Germinal center (tissue), 1 donor: ENCODE data around the gene FCHSD2.

Experiments
- DNase-seq: peaks from one replicate; pipeline ENCODE4 v3.0.0; 2012; ENCODE audit warnings: mixed read lengths, low spot score

FCHSD2 gene

DNA sequence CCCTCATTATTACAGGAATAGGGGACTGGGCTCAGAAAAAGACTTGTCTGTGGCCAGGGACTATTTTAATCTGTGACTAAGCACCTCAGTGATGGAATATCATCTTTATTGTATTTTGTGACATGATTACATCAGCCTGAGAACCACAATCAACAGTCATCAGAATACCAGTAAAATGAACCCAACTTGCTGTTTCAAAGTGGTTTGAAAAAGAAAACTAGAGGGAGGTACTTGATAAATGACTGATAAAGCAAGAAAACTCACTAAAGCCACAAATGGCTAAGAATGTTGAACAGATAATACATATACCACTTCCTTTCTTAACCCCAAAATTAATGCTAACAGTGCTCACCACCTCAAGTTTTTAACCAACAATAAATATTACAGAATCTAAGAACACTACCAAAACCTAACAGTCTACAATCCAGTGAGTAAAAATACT is 172.2 kb downstream of the FCHSD2 start:
- DNase-seq: no peak

DNA sequence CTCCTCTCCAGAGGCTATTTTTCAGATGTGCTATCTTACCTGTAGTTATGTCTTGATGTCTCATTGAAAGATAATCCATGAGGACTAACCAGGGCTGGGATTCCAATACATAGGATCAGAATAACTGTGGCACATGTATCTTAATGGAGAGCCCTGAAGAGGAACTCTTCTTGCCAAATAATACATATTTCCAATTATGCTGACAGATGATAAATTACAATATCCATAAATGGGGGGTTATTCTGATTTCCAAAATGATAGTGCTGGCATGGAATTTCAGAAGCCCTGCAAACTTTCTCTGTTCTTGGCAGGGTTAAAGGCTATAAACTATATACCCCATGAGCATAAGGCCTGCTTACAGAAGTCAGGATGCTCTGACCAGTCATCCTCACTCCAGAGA is 173.7 kb downstream of the FCHSD2 start:
- DNase-seq: no peak

DNA sequence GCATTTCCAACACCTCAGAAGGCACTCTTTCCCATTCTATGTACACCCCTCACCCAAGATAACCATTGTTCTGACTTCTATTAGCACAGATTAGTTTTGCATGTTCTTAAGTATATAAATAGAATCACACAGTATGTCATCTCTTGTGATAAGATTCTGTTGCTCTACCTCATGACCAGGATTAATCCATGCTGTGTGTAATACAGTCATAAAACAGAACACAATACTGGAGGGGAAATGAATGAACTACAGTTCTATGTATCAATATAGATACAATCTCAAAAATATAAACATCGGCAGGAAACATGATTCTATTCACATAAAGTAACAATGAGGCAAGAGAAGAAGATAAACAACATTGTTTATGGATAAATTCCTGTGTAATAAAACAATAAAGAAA is 176.4 kb downstream of the FCHSD2 start:
- DNase-seq: no peak

DNA sequence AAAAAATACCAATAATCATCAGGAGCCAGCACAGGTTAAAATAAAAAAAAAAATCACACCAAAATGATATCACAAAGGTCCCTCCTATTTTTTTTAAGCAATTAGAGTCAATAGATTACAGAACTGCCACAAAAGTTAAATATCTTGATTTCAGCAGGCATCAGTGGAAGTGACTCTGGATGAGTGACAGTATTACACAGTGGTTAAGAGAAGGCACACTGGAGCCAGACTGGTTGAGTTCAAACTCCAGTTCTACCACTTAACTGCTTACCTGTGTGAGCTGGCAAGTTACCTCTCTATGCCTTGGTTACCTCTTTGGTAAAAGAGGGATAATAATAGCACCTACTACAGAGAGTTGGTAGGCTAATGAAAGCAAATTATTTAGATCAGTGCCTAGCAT is 179.4 kb downstream of the FCHSD2 start:
- no peak for DNase-seq

DNA sequence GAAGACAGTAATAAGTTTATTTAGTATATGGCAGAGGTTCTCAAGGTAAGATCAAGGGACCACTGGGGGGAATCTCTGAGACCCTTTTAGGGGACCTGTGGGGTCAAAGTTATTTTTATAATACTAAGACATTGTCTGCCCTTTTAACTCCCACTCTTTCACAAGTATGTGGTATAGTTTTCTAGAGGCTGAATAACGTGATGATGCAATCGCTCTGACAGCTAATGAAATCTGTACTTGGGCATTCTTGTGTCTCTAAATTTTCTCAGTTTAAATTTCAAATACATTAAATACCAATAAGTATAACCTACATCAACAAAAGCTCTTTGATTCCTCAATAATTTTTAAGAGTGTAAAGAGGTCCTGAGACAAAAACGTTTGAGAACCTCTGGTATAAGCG is 180.0 kb downstream of the FCHSD2 start:
- no peak for DNase-seq

DNA sequence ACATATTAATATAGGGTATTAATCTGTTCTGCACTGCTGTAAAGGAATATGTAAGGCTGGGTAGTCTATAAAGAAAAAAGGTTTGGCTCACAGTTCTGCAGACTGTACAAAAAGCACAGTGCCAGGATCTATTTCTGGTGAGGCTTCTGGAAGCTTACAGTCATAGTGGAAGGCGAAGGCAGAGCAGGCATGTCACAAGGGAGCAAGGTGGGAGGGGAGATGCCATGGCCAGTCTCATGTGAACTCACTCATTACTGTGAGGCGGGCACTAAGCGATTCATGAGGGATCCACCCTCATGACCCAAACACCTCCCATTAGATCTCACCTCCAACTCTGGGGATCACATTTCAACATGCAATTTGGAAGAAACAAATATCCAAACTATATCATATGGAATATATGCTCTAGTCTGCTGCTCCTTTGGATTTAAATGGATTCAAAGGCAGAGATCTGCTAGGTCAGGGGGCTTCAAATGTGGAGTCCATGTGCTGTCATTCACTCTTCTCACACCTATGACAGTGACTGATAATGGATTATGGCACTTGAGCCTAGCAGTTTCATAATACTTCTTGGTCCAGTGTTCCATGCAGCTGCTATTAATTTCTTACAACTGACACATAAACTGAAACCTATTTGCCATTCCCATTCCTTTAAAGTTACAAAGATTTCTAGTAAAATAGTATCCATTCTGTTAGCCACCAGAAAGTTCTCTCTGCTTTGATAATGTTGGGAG is 182.0 kb downstream of the FCHSD2 start:
- DNase-seq: no peak

DNA sequence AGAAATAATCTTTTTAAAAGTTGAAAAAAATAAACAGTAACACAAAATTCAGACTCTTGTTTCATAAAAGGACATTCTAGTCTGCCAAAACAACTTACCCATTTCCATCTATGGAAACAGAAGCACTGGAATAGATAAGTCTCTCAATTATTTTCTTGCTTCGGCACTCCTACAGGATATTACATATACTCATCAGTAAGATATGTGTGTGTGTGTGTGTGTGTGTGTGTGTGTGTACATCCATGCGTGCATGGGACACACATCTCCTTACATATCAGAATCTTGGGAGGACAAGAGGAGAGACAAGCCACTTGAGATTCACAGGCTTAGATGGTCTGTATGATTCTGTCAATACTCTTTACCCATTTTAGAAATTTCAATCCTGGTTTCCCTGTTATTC is 183.3 kb downstream of the FCHSD2 start:
- DNase-seq: no peak

DNA sequence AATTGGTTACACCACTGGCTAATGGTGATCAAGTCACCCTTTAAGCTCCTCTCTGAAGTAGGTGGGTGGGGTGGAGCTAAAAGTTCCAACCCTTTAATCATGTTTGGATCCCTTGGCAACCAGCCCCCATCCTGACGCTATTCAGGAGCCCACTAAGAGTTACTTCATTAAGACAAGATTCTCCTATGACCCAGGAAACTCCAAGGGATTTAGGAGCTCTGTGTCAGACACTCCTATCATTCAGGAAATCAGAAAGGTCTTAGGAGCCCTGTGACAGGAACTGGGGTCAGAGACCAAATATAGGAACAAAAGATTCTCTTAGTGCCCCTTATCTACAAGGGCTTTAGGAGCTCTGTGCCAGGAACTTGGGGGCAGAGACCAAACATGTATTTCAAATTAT is 186.7 kb downstream of the FCHSD2 start:
- DNase-seq: no peak

DNA sequence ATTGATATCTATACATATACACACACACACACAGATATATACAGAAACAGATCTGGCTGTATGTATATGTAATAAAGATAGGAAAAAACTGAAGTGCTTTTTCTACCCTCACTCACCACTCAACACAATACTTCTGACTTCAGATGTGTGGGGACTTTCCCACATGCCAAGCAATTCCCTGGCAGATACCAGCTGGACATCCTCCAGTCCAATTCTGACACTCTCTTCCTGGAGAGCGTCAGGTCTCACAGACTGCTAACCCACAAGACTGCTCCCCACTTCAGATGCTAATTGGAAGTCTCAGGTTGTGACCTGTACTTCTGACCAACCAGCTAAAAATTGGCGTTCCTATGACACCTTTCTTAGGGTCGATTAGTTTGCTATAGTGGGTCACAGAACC is 187.3 kb downstream of the FCHSD2 start:
- no peak for DNase-seq

DNA sequence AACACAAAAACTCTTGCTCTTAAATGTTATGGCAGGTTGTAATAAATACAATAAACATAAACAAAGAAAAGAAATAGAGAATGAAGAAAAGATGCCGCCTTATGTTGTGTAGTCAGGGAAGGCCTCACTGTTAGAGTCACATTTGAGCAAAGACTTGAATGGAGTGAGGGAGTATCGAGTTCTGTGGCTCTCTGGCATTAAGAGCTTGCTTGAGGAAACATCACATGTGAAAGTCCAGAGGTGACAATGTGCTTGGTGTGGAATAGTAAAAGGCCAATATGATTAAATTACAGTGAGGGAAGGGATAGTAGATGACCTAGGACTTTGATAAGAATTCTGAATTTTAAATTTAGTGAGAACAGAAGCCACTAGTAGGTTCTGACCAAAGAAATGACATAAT is 188.5 kb downstream of the FCHSD2 start:
- DNase-seq: no peak

DNA sequence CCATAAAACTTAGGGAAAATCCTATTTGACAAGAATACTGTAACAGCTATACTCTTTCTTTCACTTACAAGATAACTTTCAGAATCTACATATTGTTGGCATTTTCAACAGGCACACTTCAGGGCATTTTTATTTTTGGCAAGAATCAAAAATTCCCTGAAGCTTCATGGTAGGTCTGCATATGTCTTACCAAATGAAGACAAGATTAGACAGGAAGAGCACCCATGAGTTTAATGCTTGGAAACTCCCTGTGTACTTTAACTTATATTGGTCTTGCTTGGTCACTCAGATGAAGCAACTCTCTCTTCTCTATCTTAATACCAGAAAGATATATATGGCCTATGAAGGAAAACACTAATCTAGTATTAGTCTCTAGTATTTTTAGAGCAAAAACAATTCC is 190.2 kb downstream of the FCHSD2 start:
- DNase-seq: peak; percentile 54

DNA sequence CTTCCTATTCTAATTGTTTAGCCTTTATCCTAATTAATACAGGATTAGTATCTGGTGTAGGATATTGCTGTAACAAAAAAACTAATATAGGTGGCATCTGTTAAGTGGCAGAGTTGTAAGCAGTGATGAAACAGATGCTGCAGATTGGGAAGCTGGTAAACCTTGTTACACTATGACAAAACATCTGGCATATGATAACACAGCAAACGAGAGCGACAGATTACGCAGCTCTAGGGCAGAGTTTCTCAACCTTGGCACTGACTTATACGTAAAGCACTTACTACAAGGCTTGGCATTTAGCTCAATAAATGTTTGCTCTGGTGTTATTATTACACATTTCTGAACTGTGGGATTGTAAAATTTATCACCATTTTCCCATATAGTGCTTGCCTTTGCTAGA is 190.9 kb downstream of the FCHSD2 start:
- DNase-seq: no peak

DNA sequence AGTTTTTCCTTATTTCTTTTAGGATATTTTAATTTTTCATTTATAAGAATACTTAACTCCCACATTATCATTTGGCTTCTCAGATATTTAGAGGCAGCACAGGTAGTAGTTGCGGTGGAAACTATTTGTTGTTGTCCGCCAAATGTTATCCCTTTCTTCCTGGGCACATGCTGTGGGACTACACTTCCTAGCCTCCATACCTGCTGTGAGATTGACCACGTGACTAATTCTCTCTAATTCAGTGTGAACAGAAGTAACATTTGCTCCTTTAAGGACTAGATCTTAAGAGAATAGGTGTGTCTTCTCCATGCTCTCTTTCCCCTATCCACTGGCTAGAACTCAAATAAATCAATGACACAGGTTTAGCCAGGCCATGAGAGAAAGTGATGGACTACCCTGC is 191.4 kb downstream of the FCHSD2 start:
- no peak for DNase-seq

DNA sequence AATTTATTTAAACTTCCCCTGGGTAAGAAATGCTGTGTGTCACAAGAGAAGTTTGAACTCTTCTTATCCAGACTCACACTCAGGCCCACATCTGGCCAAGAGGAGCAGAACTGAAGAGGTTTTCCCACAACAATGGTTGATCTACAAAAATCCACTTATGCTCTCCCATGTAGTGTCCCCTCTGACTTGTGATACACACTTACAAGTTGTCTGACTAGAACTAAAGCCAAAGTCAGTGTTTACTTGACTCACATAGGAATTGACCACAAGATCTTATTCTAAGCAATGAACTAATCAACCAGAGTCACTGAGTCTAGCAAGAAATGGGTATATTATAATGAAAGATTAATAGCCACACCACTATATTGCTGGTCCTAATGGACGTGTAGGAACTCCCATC is 194.9 kb downstream of the FCHSD2 start:
- DNase-seq: no peak

DNA sequence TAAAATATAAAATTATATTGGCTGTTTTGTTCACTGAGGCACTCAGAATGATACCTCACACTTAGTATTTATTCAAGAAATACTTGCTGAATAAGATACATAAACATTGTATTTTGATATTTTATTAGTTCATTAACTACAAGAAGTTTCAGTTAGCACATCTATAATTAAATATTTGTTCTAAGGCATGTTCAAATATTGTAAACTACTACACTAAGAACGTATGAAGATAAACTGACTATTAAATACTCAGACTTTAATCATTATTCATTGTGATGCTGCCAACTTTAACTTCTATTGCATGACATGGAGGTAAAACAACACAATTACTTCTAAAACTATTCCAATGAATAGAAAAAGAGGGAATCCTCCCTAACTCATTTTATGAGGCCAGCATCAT is 198.5 kb downstream of the FCHSD2 start:
- no peak for DNase-seq

DNA sequence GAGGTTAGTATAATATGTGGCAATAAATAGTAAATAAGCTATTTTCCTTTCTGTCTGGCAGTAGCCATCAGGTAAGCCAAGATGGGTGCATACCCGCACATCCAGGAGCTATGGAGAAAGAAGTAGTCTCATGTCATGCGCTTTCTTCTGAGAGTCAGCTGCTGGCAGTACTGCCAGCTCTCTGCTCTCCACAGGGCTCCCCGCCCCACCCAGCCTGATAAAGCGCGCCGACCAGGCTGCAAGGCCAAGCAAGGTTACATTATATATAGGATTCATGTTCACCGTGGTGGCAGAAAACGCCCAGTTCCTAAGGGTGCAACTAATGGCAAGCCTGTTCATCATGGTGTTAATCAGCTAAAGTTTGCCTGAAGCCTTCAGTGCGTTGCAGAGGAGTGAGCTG is 201.7 kb downstream of the FCHSD2 start:
- no peak for DNase-seq

DNA sequence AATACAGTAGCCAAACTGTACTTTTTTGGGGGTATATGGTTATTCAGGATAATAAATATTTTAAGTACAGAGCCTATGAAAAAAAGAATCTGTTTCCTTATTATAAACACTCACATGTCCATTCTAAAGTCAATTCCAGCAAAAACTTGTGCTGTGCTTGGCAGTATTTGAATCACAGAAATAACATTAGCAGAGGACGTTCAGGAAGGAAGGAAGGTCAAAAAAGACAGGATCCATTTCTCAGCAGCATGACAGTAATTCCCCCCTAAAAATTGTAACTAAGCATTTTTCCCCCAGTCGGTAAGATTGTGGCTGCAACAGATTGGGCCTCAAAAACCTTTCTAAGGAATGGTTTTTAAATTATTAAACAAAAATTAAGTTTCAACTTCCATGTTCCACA is 203.1 kb downstream of the FCHSD2 start:
- no peak for DNase-seq

DNA sequence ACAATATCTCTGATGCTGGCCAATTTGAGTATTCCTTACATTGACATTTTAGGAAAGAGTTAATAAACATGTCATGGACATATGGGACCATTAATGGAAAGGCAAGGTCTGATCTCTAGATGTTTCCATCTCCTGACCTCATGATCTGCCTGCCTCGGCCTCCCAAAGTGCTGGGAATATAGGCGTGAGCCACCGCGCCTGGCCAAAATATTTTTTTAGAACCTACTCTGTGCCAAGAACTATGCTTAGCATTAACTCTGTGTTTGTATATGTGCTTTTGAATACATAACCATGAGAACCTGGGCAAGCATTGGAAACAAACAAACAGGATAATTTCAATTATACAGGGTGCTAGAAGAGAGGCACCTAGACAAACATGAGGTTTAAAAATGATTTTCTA is 204.7 kb downstream of the FCHSD2 start:
- no peak for DNase-seq

DNA sequence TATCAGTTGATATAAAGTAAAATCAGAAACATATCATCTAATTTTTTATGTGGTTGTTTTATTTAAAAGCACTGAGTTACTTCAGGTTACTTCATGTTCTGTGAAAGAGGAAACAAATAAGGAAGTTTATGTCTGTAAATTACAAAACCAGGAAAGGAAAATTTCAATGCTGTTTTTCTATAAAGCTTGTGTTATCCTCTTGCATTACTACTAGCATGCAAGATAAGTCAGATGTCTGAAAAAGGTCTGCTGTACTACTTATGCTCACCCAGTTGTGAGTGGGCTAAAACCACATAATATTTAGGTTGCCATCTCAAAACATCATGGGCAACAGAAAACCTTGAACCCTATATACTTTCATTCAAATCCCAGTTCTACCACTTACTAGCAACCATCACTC is 206.4 kb downstream of the FCHSD2 start:
- DNase-seq: no peak

DNA sequence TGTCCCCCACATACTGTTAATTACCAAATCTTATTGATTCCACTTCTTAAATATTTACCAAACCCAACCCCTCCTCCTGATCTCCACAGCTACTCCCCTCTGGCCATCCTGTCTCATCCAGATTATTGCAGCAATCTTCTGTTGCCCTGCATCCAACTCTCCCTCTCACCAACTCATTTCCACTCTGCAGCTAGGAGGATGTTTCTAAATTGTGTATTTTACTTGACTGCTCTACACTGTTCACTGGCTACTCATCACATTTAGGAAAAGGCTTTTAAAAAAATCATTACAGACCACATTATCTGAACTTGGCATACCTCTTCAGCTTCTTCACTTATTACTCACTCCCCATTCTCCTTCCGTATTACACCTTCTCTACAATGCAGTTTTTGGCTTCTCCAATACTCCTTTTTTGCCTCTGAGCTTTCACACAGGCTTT is 210.0 kb downstream of the FCHSD2 start:
- DNase-seq: no peak

DNA sequence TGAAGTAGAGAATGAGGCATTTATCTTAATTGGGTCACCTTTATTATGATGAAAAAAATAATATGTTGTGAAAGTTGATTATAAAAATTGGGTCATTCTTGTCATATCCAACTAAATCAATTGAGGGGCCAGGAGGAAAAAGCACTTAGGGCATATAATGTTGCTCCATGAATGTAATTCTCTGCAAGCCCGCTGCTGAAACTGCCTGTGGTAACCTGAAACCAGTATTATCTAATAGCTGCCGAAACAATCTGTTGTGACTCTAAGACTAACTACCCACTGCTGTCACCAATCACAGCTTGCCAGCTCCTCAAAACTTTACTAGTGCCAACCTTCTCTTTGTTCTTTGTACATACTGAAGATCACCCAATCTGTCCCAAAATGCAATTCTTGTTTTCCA is 212.1 kb downstream of the FCHSD2 start:
- no peak for DNase-seq

DNA sequence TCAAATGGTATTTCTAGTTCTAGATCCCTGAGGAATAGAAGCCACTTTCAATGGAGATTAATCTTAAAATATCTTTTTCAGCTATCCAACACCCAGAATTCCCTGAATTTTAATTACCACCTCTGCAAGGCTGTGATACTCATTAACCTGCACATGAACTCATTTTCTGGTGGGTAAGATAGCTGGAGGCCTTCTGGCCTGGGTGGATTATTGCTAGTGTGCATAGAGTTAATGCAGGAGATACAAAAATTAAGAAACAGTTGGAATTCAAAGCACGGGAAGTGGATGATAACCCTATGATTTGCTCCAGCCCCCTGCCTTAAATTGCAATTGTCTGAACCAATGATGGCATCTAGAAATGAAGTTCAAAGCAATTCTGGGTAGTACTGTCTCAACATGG is 212.9 kb downstream of the FCHSD2 start:
- DNase-seq: no peak

DNA sequence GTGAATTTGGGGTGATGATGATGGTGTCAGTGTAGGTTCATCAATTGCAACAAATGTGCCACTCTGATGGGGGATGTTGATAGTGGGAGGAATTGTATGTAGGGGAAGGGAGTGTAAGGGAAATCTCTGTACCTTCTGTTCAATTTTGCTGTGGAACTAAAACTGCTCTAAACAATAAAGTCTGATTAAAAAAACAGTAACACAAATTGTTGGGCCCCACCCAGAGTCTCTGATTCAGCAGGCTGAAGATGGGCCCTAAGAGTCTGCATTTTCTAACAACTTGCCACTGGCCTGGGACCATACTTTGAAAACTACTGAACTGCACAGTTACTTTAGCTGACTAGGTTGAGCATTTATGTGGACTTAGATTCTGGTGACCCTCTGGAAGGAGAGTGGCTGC is 214.7 kb downstream of the FCHSD2 start:
- no peak for DNase-seq

DNA sequence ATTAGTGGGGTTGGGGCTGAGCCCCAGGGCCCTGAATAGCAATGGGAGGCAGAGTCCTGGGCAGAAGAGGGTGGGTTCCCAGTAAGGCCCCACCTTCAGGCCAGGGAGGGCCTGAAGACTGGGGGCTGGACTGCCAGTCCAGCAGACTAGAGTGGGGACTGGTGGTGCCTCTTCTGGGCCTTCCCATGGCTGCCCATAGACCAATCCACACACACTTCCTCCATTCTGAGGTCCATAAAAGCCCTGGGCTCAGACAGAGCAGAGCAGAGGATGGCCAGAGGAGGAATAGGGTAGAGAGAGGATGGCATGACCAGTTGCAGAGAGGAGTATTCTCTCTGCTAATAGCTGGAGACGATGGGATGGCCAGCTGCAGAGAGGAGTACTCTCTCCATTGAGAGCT is 216.0 kb downstream of the FCHSD2 start:
- no peak for DNase-seq

DNA sequence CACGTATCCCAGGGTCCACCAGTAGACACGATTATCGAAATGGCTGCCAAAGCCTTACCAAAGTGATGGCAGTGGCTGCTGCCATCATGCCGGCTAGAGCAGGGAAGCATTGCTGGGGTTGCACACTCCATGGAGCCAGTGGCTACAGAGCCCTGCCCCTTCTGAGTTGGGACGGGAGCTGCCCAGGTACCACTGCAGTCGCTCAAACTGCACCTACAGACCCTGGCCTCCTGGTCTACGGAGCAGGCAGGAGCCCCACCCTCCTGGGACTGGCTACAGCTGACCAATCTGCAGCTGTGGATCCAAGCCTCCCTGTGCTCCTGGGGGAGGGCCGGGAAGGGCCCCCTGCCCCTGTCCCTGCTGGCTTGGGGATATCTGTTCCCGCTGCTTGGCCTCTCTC is 216.5 kb downstream of the FCHSD2 start:
- no peak for DNase-seq
